Osteoblast (primary cell): Measurements from ENCODE around the gene TAGLN2. TPM values are rescaled to one million over a fixed set of nuclear protein-coding genes. Genes with fewer than 3 reads are reported as not detected.

ENCODE experiments used
- DNase-seq: peaks from one replicate; pipeline ENCODE4 v3.0.0; 2011; ENCODE audit warnings: low spot score, mixed read lengths; ENCODE audit not compliant: insufficient read length; ENCODE audit errors: missing footprints
- H2AFZ ChIP-seq: 2 replicates; pipeline ENCODE4 v1.6.0; 2011; ENCODE audit warnings: mild to moderate bottlenecking, low read length
- H3K27ac ChIP-seq: 2 replicates; pipeline ENCODE4 v1.5.1; 2011; ENCODE audit warnings: mild to moderate bottlenecking, low read depth, low read length, moderate library complexity
- H3K27me3 ChIP-seq: 2 replicates; pipeline ENCODE4 v1.6.0; 2012; ENCODE audit warnings: mild to moderate bottlenecking, control low read depth, inconsistent platforms, low read length, moderate library complexity; ENCODE audit not compliant: insufficient read depth
- H3K36me3 ChIP-seq: 2 replicates; pipeline ENCODE4 v1.5.1; 2011; ENCODE audit warnings: mild to moderate bottlenecking, low read length, control low read depth, moderate library complexity; ENCODE audit not compliant: insufficient read depth
- H3K4me1 ChIP-seq: 2 replicates; pipeline ENCODE4 v1.5.1; 2011; ENCODE audit warnings: mild to moderate bottlenecking, low read length, control low read depth, moderate library complexity; ENCODE audit not compliant: insufficient read depth
- H3K4me2 ChIP-seq: 2 replicates; pipeline ENCODE4 v1.6.0; 2011; ENCODE audit warnings: mild to moderate bottlenecking, low read length; ENCODE audit not compliant: insufficient read depth
- H3K4me3 ChIP-seq: fragments of 200-600 bp; sonication (generic); 3 replicates; pipeline ENCODE4 v1.5.1; 2012; ENCODE audit warnings: mild to moderate bottlenecking, low read length, inconsistent platforms; ENCODE audit not compliant: insufficient read depth
- H3K79me2 ChIP-seq: 2 replicates; pipeline ENCODE4 v1.6.0; 2012; ENCODE audit warnings: mild to moderate bottlenecking, low read length, control low read depth, inconsistent platforms; ENCODE audit not compliant: insufficient read depth
- H3K9me3 ChIP-seq: 2 replicates; pipeline ENCODE4 v1.5.1; 2011; ENCODE audit warnings: low read depth, low read length, control low read depth
- H4K20me1 ChIP-seq: 2 replicates; pipeline ENCODE4 v1.6.0; 2012; ENCODE audit warnings: mild to moderate bottlenecking, low read length, control low read depth; ENCODE audit not compliant: insufficient read depth
- total RNA-seq: library from RNA; depleted of rRNA; stranded (reverse); fragments of >200 nt; gene quantifications from 2 replicates; pipeline ENCODE4 v1.2.3, GENCODE V29; 2012
- TF ChIP-seq, protein P1 (sequence below): IDR thresholded peaks from 2 replicates; pipeline ENCODE4 v1.5.1; 2011; ENCODE audit warnings: mild to moderate bottlenecking, low read depth, low read length, moderate library complexity; ENCODE audit errors: extremely low read depth

TAGLN2 gene
- total RNA-seq, 1 donor, result 159 TPM

DNA sequence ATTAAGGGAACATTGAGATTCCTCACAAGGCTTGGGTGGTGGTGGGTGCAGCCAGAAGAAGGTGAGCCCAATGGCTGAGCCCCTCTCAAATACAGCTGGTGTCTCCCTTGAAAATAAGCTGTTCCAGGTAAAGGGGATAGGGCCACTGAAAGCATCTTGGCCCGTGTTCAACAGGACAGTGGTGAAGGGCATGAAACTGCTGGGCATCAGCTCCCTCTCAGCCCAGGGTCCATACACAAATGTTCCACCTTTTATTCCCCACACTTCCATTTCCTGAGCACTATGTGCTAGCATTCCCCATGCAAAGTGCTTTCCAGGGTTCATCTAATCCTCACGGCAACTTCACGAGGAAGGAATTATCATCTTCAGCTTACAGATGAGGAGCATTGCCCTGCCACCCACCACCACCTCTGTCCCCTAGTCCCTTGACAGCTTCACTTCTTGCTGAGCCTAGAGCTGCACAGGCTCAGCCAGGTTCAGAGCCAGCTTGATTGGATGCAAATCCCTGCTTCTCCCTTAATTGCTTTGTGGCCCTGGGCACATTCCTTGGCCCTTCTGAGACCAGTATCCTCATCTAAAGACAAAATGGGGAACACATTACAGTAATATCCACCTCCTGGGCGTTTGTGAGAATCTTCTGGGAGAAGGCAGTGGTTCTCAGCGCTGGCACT lies 9.6 kb downstream of the TAGLN2 start:
- no peaks in the 10 kb centered on the region for H3K9me3 ChIP-seq
- H3K4me3 ChIP-seq, result no peak overlapping the region
- no peak overlapping the region for H2AFZ ChIP-seq
- H3K27me3 ChIP-seq, result no peaks in the 10 kb centered on the region
- H3K79me2 ChIP-seq, result peaks cover 16% of the 10 kb centered on the region
- DNase-seq, result no peak
- H3K4me1 ChIP-seq, result peaks cover 50% of the 10 kb centered on the region
- H4K20me1 ChIP-seq, result peaks cover 24% of the 10 kb centered on the region
- TF ChIP-seq, protein P1, sequence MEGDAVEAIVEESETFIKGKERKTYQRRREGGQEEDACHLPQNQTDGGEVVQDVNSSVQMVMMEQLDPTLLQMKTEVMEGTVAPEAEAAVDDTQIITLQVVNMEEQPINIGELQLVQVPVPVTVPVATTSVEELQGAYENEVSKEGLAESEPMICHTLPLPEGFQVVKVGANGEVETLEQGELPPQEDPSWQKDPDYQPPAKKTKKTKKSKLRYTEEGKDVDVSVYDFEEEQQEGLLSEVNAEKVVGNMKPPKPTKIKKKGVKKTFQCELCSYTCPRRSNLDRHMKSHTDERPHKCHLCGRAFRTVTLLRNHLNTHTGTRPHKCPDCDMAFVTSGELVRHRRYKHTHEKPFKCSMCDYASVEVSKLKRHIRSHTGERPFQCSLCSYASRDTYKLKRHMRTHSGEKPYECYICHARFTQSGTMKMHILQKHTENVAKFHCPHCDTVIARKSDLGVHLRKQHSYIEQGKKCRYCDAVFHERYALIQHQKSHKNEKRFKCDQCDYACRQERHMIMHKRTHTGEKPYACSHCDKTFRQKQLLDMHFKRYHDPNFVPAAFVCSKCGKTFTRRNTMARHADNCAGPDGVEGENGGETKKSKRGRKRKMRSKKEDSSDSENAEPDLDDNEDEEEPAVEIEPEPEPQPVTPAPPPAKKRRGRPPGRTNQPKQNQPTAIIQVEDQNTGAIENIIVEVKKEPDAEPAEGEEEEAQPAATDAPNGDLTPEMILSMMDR, result no peak
- peak overlapping the region; percentile 58 for H3K4me2 ChIP-seq
- H3K27ac ChIP-seq, result peak overlapping the region; percentile 76
- H3K36me3 ChIP-seq, result peaks cover 30% of the 10 kb centered on the region

DNA sequence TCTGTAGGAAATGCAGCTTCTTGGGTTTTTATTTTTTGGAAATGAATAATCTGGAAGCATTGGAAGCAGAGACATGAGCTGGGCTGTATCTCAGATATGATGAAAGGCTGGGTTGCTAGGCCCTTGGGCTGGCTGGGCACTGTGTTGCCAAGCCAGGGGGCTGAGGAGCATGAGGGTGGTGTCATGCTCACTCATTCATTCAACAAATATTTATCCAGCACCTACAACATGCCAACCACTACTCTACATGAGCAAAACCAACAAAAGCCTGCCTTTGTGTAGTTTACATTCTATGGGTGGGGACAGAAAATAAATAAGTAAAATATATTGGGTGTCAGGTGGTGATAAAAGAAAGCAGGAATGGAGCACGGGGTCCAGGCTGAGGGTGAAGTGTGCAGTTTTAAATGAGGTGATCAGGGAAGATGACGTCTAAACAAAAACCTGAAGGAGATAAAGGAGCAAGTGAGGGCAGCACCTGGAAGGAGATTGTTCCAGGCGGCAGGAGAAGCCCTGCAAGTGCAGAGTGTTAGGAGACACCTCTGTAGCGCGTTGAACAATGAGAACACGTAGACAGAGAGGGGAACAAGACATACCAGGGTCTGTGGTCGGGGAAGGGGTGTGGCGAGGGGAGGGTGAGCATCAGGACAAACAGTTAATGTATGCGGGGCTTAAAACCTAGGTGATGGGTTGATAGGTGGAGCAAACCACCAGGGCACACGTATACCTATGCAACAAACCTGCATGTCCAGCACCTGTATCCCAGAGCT lies 10.9 kb downstream of the TAGLN2 start:
- H3K4me1 ChIP-seq, result peaks cover 63% of the 10 kb centered on the region
- no peak overlapping the region for H2AFZ ChIP-seq
- peaks cover 13% of the 10 kb centered on the region for H4K20me1 ChIP-seq
- no peak overlapping the region for H3K4me3 ChIP-seq
- TF ChIP-seq, protein P1, result no peak
- peaks cover 4% of the 10 kb centered on the region for H3K79me2 ChIP-seq
- peak; percentile 27 for DNase-seq
- peaks cover 23% of the 10 kb centered on the region for H3K36me3 ChIP-seq
- no peaks in the 10 kb centered on the region for H3K27me3 ChIP-seq
- no peak overlapping the region for H3K4me2 ChIP-seq
- no peaks in the 10 kb centered on the region for H3K9me3 ChIP-seq
- H3K27ac ChIP-seq, result no peak overlapping the region

DNA sequence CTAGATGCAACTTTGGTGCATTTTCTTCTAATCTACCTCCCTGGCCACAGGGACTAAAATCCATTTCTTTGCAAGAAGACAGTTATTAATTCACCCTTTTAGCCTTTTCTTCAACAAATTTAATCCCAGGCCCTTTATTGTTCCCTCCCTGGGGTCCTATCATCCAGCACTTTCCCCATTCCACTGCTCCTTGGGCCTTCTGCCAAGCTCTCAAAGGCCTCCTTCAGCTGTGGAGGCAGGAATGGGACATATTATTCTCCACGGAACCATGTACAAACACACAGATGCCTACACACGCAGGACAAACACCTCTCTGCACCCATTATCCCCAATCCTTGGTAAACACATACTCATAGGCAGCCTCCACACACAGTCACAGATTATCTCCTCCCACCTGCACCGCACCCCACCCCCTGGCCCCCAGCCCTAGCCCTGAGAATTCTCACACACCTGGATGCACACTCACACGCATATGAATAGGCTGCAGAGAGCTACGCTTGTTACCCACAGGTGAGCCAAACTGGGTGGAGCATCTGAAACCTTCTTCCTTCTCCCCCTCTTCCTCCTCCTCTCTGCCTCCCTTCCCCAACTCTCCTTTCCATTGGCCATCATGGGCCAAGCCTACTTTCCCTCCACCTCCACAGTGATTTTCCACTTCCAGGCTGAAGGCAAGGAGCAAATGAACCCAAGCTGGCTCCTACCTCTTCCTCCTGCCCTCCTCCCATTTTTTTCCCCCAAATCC lies 11.7 kb downstream of the TAGLN2 start:
- no peak overlapping the region for H2AFZ ChIP-seq
- H3K36me3 ChIP-seq, result peaks cover 15% of the 10 kb centered on the region
- no peaks in the 10 kb centered on the region for H3K9me3 ChIP-seq
- H3K79me2 ChIP-seq, result no peaks in the 10 kb centered on the region
- H3K27me3 ChIP-seq, result no peaks in the 10 kb centered on the region
- H4K20me1 ChIP-seq, result peaks cover 6% of the 10 kb centered on the region
- TF ChIP-seq, protein P1, result no peak
- no peak overlapping the region for H3K4me2 ChIP-seq
- H3K4me1 ChIP-seq, result peaks cover 66% of the 10 kb centered on the region
- no peak overlapping the region for H3K4me3 ChIP-seq
- DNase-seq, result no peak
- H3K27ac ChIP-seq, result no peak overlapping the region
